ENCODE measurements around the gene OR1L4.

The OR1L4 gene, protein sequence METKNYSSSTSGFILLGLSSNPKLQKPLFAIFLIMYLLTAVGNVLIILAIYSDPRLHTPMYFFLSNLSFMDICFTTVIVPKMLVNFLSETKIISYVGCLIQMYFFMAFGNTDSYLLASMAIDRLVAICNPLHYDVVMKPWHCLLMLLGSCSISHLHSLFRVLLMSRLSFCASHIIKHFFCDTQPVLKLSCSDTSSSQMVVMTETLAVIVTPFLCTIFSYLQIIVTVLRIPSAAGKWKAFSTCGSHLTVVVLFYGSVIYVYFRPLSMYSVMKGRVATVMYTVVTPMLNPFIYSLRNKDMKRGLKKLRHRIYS

DNA sequence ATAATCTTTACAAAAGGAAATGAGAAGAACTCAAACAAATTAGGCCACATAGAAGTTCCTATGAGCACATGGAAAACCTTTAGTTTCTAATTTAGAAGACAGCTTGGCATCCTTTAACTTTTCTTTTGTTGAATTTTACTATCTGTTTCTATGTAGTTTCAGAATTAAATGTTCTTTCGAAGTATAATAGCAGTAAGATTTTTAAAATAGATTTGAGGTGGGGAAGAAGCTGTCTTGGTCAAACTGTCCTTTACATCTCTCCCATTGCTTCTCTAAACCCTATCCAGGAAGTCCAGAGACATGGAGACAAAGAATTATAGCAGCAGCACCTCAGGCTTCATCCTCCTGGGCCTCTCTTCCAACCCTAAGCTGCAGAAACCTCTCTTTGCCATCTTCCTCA is at the start of gene OR1L4:
TSS of gene OR1L4 (plus strand) at position 301 of the 400 bp plus-strand sequence. CDS start at position 301, 0 bp downstream.
- no peak for DNase-seq

DNA sequence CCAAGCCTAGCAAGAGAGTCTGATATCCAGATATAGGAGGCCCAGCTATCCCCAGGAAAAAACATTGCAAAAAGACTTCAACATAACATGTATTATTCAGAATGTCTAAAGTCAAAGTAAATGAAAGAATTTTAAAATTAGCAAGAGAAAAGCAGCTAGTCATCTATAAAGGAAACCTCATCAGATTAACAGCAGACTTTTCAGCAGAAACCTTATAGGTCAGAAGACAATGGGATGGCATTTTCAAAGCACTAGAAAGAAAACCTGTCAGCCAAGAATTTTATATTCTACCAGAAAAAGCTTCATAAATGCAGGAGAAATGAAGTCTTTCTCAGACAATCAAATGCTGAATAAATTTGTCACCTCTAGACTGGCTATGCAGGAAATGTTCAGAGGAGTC is 38.9 kb upstream of the OR1L4 start:
- no peak for DNase-seq

DNA sequence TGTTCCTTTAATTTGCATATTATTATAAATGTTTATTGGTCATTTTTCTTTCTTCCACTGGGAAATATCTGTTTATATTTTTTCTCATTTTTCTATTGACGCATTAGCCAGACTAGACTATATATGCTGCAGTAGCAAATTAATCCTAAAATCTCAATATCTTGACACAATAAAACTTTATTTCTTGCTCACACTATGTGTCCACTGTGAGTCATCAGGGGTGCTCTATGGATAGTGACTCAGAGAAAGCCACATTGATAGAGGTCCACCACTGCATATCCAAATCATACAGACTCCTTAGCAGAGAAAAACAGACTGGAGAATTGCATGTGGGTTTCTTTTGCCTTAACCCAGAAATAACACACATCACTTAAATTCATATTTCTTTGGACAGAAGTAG is 28.1 kb upstream of the OR1L4 start:
- DNase-seq = no peak

DNA sequence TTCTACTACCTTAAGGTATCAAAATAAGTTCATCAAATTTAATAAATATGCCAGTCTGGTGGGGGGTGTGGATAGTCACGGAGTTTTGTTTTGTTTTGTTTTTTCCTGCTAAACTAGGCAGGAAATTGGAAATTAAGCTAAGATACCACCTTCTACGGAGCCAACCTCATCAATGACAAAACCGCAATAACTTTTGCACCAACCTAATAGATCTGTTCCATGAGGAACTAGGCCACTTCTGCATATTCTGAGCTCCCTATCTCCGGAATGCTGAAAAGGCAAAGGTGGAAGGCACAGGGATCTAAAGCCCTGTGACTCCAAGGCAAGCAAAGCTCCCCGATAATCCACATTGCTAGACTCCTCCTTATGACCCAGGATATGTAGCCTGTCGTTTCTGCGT is 5.8 kb upstream of the OR1L4 start:
- DNase-seq = no peak

DNA sequence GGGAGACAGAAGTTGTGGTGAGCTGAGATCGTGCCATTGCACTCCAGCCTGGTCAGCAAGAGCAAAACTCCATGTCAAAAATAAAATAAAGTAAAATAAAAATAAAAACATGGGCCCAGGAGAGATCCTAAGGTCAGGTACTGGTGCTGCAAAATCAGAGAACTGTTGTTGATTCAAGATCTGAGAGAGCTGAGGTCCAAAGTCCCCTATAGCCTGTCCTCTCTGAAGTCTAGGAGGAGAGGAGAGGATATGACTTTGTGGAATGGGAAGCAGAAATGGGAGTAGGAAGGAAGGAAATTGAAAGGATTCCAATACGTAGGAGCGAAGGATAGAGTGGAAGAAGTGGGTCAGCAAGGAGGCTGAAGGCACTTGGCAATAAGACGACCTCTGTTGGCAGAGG is 4.6 kb upstream of the OR1L4 start:
- no peak for DNase-seq

DNA sequence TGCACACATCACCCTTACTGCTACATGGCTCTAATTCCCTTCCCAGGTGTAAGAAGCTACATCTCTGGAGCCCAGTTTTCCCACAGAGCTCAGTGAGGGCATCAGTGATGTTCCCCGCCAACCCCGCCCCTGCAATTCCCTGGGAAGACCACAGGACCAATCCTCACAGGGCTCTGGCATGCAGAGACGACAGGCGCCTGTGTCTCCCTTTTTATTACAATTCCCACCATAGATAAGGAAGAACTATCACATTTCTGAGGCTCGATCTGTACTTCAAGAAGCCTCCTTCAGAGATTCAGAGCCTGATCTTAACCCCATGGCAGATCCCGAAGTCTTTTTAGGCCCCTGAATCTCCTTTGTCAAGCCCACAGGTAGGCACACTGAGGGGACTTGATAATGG is 18.2 kb downstream of the OR1L4 start, which contains the start of gene OR1L6:
TSS of gene OR1L6 (plus strand) at position 301 of the 400 bp plus-strand sequence. CDS start 7,545 bp downstream, outside the sequence.
- DNase-seq = no peak

DNA sequence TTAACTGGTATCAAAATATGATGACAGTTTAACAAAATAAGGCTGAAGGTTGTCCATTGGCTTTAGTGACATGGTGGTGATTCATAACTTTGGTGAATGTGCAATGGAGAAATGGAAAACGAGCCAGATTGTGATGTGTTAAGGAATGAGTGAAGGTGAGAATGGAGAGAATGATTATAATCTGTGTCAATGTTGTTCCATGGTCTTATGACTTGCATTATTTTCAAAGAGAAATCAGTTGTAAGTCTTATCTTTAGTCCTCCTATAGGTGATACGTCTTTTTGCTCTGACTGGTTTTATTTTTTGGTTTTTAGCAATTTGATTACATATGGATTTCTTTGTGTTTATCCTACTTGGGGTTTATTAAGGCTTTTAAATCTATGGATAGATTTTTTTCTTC is 31.0 kb downstream of the OR1L4 start:
- DNase-seq = no peak

DNA sequence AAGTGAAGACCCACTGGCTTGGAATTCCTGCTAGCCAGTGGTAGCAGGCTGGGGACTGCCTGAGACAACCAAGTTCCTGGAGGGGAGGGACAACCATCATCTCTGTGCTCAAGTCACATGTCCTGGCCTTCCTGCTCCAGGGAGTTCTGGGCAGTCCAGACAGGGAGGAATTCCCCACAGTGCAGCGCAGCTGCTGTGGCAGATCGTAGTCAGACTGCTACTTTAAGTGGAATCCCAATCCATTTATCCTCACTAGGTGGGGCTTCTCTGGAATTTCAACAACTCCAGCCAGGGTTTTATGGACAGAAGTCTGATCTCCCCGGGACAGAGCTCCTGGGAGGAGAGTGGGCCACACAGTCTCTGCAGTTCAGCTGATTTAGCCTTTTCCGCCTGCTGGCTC is 44.0 kb downstream of the OR1L4 start:
- DNase-seq = no peak

Measured in NCI-H1930 (cell line).